GM19099 (cell line): ENCODE data around the gene MTMR4.

ENCODE experiments used
- POLR2A ChIP-seq: IDR thresholded peaks from 3 replicates; pipeline ENCODE4 v1.6.1; 2011; ENCODE audit warnings: low read depth; ENCODE audit not compliant: insufficient read length; ENCODE audit errors: extremely low read depth

MTMR4 gene

DNA sequence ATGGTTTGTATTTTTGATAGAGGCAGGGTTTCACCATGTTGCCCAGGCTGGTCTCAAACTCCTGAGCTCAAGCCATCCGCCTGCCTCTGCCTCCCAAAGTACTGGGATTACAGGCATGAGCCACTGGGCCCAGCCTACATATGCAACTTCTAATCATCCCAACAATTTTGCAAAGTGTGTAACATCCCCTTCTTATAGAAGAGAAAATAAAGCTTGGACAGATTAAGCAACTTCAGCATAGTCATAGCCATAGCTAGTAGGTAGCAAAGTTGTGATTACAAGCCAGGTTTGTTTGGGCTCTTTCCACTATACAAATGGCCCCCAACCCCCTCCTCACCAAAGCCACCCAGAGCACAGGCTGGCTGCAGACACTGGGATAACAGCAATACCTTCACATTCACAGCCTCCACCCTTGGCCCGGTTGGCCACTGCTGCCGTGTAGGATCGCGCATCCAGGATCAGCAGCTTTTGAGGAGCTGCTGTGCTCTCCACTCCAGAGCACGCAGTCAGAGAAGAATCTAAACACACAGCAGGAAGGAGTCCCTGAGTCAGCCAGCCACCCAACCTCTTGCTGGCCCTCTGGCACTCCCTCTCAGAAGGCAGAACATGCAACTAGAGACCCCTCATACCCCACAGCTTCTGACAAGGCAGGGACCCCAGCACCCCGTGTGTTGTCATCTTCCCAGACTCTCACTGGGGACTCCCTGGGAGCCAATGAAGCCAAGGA is 7.9 kb downstream of the MTMR4 start:
- no peak for TF ChIP-seq POLR2A

DNA sequence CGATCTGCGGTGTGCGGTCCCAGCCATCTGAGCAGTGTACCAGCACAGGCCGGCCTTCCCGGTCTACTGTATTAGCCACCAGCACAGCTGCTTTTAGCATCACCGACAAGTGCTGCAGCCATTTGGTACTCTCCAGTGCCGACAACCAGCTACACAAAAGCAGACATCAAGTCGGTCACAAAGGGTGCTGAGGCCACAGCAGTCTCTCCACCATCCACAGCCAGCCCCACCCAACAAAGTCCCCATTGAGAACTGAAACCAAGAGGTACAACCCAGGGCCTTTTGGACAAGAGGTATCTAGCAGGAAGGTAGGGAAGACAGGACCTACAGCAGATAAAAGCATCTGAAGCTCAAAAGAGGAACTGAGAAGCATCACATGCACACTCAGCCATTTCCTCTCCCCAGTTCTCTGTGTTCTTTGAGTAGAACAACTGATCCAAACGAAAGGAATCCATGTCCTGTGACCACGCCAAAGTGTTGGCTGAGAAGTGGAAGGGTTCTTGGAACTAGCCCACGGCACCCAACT is 9.5 kb downstream of the MTMR4 start:
- no peak for TF ChIP-seq POLR2A

DNA sequence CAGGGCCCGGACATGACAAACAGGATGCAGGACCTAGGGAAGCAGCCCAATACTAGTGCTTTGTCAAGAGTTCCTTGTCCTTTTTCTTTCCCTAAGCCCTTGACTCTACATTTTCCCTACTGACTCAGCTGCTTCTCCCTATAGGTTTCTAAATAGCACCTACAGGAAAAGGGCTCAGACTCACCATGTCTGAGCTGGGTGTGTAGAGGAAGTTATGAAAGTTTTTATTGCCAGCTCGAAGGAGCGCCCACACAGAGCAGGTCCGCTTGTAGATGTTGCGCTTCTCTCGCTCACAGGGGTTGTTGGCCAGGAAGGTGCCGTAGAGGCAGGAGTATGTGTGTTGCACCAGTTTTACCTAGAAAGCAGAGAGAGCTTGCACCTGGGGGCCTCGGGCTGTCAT is 10.6 kb downstream of the MTMR4 start:
- no peak for TF ChIP-seq POLR2A

DNA sequence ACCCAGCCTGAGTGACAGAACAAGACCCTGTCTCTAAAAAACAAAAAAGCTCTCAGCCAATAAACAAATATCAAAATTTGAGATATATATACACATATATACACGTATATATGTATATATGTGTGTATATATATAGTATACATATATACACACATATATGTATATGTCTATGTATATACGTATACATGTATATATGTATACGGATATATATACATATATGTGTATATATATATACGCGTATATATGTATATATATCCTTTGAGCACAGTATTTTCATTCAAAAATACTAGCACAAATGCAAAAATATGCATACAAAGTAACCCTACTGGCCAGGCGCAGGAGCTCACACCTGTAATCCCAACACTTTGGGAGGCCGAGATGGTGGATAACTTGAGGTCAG is 13.0 kb downstream of the MTMR4 start:
- TF ChIP-seq POLR2A: no peak

DNA sequence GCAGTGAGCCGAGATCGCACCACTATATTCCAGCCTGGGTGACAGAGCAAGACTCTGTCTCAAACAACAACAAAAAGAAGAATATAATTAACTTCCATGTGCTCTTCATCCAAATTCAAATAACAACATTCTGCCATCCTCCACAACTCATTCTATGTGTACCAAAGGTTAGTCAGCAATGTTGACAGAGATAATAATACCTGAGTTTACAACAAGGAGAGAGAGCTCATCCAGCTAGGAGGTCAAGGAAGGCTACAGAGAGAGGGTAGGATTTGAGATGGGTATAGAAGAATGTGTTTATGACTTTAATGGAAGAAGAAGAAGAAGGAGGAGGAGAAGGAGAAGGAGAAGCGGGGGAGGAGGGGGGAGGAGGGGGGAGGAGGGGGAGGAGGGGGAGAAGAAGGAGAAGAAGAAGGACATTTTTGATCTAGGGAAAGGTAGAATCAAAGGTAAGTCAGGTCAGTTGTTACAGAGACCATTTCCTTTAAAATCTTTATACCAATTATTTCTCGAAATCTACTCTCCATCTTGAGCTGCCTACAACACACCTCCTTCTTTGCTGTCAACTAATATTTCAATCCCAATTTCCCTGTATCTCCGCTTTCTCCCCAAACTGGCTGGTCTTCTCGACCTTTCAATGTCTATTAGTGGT is 16.1 kb downstream of the MTMR4 start:
- no peak for TF ChIP-seq POLR2A

DNA sequence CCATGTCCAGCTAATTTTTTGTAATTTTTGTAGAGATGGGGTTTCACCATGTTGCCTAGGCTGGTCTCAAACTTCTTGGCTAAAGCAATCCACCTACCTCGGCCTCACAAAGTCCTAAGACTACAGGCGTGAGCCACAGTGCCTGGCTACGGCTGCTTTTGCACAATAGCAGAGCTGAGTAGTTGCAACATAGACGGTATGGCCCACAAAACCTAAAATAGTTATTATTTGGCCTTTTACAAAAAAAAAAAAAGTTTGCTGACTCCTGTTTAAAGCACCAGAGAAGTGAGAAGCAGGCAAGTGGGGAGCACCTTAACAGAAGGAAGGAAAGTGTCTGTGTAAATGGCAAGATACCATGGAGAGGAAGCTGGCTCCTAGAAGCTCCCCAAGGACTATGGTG is 20.9 kb downstream of the MTMR4 start:
- no peak for TF ChIP-seq POLR2A

DNA sequence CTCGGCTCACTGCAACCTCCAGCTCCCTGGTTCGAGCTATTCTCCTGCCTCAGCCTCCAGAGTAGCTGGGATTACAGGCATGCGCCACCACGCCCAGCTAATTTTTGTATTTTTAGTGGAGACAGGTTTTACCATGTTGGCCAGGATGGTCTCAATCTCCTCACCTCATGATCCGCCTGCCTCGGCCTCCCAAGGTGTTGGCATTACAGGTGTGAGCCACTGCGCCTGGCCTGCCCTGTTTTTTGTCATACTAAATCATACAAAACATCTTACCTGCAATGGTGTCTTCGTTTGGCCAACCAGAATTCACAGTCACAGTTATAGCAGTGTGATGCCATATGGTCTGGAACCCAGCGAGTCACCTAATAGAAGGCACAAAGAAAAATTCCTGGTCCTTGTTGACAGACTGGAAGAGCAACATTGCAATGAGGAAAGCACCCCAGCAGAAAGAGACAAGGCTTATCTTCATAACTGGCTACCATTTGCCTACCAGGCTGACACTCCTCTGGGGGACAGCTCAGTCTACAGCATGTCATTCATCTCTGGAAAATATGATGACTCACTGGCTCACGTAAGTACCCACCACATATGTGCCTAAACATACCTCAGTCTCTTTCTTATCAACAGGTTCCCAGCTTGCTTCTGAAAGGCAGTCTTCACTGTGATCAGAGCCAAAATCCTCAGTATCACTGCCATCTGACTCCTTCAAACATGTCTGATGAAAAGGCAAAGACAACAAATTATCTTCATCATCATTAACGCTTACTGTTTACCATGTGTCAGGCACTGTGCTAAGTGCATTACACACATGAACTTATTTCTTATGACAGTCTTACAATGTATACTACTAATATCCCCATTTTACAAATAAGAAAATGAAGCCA is 22.0 kb downstream of the MTMR4 start:
- no peak for TF ChIP-seq POLR2A

DNA sequence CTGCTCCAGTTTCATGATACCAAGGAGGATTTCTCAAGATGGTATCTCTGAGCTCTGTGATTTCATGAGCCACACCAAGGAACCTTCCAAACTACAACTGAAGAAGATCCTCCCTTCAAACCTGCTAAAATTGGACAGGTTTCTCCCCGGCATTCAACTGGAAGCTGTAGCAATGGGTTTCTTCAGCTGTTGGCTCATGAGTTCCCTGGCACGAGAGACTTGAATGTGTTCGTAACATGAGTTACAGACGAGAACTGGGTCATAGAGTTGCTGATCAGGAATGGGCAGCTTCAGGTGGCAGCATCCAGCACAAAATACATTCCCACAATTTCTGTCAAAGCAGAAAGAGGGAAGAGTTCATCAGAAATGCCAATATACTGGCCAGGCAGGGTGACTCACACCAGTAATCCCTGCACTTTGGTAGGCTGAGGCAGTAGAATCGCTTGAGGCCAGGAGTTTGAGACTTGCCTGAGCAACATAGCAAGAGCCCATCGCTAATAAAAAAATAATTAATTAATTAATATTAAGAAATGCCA is 22.9 kb downstream of the MTMR4 start:
- no peak for TF ChIP-seq POLR2A

DNA sequence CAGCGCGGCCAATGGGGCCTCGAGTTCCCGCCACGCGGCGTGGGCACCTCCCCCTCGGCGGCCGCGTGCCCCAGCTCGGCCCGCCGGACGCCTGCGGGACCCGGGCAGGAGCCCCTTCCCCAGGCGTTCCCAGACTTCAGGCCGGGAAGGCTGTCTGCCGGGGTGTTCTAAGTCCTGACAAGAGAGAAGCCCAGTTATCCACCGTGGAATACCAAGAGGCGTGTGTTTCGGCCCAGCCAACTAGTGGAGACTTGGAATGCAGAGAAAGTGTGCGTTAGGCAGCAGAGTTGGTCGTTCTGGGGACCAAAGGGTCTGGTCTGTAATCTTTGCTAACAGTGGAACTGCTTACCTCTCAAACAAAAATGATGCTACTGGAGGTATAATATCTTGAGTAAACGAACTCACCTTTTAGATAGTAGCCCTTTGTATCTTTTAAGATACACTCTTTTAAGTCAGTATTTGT is 26.0 kb downstream of the MTMR4 start:
- no peak for TF ChIP-seq POLR2A

DNA sequence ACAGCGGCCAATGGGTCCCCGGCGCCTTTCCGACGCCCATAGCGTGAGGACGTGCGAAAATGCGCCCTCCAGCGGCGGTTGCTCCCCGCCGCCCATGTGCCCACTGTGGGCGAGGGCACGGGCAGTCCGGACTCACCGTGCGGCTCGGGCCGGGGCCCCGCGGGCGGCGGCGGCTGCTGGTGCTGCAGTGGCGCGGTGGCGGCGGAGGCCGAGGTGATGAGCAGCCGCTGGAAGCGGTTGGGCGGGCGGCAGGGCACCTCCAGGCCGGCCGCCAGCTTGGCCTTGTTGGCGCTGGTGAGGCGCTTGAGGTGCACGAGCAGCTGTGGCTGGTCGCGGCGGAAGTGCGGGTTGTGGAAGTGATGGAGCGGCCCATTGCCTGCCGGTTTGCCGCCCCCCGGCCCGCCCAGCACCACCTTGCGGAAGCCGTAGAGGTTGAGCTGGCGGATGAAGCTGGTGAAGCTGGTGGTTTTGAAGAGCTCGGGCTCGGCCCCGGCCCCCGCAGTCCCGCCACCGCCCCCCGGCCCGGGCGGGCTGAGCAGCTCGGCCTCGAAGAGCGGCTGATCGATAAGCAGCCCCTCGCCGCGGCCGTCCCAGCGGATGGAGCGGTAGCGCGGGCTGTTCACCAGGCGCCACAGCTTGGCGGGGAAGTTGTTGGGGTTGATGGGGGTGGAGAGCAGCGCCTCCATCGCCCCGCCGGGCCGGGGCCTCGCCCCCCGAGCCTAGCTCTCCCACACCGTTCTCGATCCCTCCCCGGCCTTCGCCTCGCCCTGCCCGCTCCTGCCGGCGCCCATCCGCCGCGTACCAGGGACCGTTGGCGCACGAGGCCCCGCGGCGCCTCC is 26.6 kb downstream of the MTMR4 start, which contains the start of gene HSF5:
HSF5 (minus strand) TSS at position 820 of the 839 bp plus-strand sequence; CDS start at position 686, 134 bp downstream.
- TF ChIP-seq POLR2A: no peak

DNA sequence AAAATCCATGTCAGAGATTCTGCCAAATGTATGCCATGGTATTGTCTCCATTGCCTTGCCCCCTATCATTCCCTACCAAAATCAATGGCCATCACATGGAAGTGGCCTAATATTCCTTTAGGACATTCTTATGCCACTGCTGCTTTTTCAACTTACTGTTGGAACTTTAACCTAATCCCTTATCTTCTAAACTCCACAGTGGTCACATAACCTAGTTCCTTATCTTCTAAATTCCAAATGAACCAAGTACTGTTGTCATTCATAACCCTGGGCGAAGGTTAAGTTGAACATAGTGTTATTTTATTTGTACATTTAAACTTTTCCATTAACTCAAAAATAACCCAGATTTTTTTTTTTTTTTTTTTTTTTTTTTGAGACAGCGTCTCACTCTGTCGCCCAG is 29.8 kb downstream of the MTMR4 start:
- no peak for TF ChIP-seq POLR2A

DNA sequence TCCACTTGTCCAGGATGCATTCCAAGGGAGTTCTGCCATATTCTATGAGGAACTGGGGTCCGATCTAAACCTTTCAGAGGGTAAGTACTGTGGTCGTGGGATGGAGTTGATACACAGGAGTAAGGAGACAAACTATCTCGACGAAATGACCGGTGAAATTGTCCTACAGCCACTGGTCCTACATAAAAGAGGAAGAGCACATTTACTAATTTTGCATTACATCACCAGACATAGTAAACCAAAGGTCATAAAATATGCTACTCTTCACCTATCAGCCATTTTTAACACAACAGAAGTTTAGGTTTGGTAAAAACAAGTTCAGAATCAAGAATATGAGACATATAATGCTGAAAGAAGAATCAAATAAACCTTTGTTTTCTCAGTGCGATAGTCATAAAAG is 34.3 kb downstream of the MTMR4 start:
- no peak for TF ChIP-seq POLR2A

DNA sequence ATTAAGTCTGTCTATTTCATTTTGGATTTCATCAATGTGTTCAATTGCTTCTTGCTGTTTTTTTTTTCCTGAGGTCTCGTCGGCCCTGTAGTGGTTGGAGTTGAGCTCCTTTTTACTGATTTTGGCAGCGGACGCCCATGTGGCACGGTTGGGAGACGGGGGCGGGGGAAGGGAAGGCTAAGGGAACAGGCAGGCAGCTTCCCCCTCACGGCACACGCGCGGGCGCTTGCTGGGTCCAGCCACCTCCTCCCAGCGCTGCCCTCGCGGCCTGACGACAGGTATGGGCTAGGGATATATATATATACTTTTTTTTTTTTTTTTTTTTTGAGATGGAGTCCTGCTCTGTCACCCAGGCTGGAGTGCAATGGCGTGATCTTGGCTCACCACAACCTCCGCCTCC is 37.6 kb downstream of the MTMR4 start:
- no peak for TF ChIP-seq POLR2A

DNA sequence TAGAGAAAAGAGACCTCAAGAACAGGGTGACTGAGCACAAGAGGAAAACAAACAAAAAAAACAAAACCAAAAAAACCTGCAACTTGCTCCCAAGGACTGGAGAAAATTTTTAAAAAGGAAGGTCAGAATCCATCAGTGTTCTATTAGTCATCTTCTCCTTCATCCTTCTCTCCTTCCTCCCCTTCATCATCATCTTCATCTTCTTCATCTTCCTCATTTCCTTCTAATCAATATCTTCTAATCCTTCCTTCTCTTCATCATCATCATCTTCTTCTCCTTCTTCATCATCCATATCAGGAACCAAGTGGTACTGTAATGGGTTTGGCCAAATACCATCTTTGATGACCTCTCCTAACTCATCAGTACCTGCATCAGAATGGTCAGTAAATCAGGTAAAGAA is 38.5 kb downstream of the MTMR4 start:
- TF ChIP-seq POLR2A: no peak

DNA sequence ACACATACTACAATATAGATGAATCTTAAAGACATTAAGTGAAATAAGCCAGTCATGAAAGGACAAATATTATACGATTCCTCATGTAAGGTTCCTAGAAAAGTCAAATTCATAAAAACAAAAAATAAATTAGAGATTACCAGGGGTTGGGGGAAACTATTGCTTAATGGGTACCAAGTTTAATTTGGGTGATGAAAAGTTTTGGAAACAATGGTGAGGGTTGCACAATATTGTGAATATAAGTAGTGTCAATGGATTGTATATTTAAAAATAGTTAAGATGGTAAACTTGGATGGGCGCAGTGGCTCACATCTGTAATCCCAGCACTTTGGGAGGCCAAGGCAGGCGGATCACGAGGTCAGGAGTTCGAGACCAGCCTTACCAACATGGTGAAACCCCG is 44.1 kb downstream of the MTMR4 start:
- no peak for TF ChIP-seq POLR2A

DNA sequence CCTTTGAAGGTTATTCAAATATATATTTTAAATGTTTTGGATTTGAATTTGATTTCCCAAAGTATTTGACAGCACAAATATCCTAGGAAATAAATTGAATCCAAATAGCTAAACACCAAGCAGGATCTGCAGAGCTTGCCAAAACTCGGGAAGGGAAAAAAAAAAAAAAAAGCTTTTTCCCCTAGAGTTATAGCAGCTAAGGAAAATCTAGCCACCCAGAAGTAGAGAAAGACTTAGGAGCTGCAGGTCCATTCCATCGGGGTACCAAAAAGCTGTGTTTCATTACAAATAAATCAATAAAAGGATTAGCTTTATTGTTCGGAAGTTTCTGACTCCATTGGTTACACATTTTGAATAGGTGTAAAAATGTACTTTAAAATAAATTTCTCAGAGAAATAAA is 45.5 kb downstream of the MTMR4 start:
- no peak for TF ChIP-seq POLR2A
